ENCODE data around the gene DOCK3. TPM values are rescaled to one million over a fixed set of nuclear protein-coding genes. Genes with fewer than 3 reads are reported as not detected.

Gene DOCK3
- total and polyA plus RNA-seq, 4 donors: 0.01 to 0.08 (median 0.06) TPM; not detected in 1

- no peaks in the 10 kb centered on the region for H3K27me3 ChIP-seq (ENCODE audit: control insufficient read depth in 4 of 4, insufficient read depth in 4 of 4, low read length in 3 of 4)
- no peak for TF ChIP-seq JUND (IDR thresholded peaks at IDR 0.05)
- TF ChIP-seq EGR1 (IDR thresholded peaks at IDR 0.05; ENCODE audit: low read depth in 2 of 2): no peak
- TF ChIP-seq FOXA1 (IDR thresholded peaks at IDR 0.05): no peak
- TF ChIP-seq HNF4A (conservative IDR thresholded peaks at IDR 0.05): no peak
- no peak for TF ChIP-seq TAF1 (conservative IDR thresholded peaks at IDR 0.05)
- no peak for TF ChIP-seq RAD21 (IDR thresholded peaks at IDR 0.05)
- no peak for TF ChIP-seq CTCF (IDR thresholded peaks at IDR 0.05; ENCODE audit: low read depth, low read length, missing input control)
- TF ChIP-seq GABPA (IDR thresholded peaks at IDR 0.05 in 1 of 2, conservative IDR thresholded peaks at IDR 0.05 in 1 of 2): no peak
- TF ChIP-seq REST (IDR thresholded peaks at IDR 0.05): no peak
- H3K4me3 ChIP-seq (ENCODE audit: low read depth in 1 of 3, low read length in 3 of 3): no peak overlapping the region
- WGBS: 82% methylated on average over 1 of the region's 1 CpG
- H3K36me3 ChIP-seq (ENCODE audit: control insufficient read depth in 4 of 4, insufficient read depth in 3 of 4, low read depth in 1 of 4, low read length in 3 of 4): no peaks in the 10 kb centered on the region
- DNase-seq (ENCODE audit: low spot score): no peak
- H3K9me3 ChIP-seq (ENCODE audit: control insufficient read depth in 4 of 4, low read length in 3 of 4): no peaks in the 10 kb centered on the region
- H3K9ac ChIP-seq (ENCODE audit: low read depth in 1 of 2, low read length in 2 of 2): no peak overlapping the region
- no peaks in the 10 kb centered on the region for H3K4me1 ChIP-seq (ENCODE audit: control insufficient read depth in 4 of 4, insufficient read depth in 4 of 4, low read length in 3 of 4)
- no peak overlapping the region for H3K27ac ChIP-seq (ENCODE audit: low read depth in 1 of 2, low read length in 2 of 2)
These were observed 488.3 kb downstream of the DOCK3 start for GRCh38 chr3:51163051-51163450.

GRCh38 chr3:51173518-51174271 lies 499.0 kb downstream of the DOCK3 start:
- WGBS: 78% methylated on average over 3 of the region's 3 CpGs
- no peak for DNase-seq (ENCODE audit: low spot score)
- no peaks in the 10 kb centered on the region for H3K4me1 ChIP-seq (ENCODE audit: control insufficient read depth in 4 of 4, insufficient read depth in 4 of 4, low read length in 3 of 4)
- no peak overlapping the region for H3K4me3 ChIP-seq (ENCODE audit: low read depth in 1 of 3, low read length in 3 of 3)
- no peaks in the 10 kb centered on the region for H3K27me3 ChIP-seq (ENCODE audit: control insufficient read depth in 4 of 4, insufficient read depth in 4 of 4, low read length in 3 of 4)
- TF ChIP-seq ATF3 (IDR thresholded peaks at IDR 0.05) (no peak), YY1 (IDR thresholded peaks at IDR 0.05) (no peak), MAX (IDR thresholded peaks at IDR 0.05) (no peak), RXRA (IDR thresholded peaks at IDR 0.05) (no peak), FOXA2 (IDR thresholded peaks at IDR 0.05) (no peak), ZBTB33 (IDR thresholded peaks at IDR 0.05) (no peak), RAD21 (IDR thresholded peaks at IDR 0.05) (no peak)
- no peak overlapping the region for H3K27ac ChIP-seq (ENCODE audit: low read depth in 1 of 2, low read length in 2 of 2)
- no peaks in the 10 kb centered on the region for H3K36me3 ChIP-seq (ENCODE audit: control insufficient read depth in 4 of 4, insufficient read depth in 3 of 4, low read depth in 1 of 4, low read length in 3 of 4)
- no peak overlapping the region for H3K9ac ChIP-seq (ENCODE audit: low read depth in 1 of 2, low read length in 2 of 2)
- H3K9me3 ChIP-seq (ENCODE audit: control insufficient read depth in 4 of 4, low read length in 3 of 4): peaks cover 6 to 29% (median 8%) of the 10 kb centered on the region in 4 donors

Data from liver (tissue), 9 donors.